ENCODE data around the gene SPINK14. TPM values are rescaled to one million over a fixed set of nuclear protein-coding genes. Genes with fewer than 3 reads are reported as not detected.

SPINK14 gene
- total RNA-seq, 2 experiments from 2014 or later: not detected

DNA sequence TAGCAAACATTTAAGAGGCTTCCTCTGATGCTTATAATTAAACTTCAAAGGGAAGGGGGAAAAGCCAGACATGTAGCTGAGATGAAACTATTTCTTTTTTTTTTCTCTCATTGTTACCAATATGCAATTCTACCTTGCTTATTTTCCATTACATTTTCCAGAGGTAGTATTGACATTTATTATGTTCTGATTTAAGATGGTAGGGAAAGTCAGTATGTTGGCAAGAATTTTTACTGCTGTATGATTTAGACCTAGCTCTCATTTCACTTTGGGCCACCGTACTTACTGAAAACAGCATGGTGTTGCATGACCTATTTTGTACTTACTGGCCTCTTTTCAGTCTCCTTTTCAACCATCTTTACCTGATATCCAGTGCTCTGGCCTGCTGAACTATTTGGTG lies 24.9 kb downstream of the SPINK14 start:
- Histone ChIP-seq H2AFZ (ENCODE audit: low read length) (no peak overlapping the region), H3K4me2 (ENCODE audit: low read length) (no peak overlapping the region), H3K79me2 (ENCODE audit: insufficient read depth, low read depth, low read length) (no peaks in the 10 kb centered on the region), H3K9me3 (ENCODE audit: low read length) (no peaks in the 10 kb centered on the region), H3K36me3 (ENCODE audit: insufficient read depth, low read length) (no peaks in the 10 kb centered on the region), H3K9me2 (ENCODE audit: insufficient read depth, low read length) (no peaks in the 10 kb centered on the region), H3K4me3 (ENCODE audit: low read depth, low read length, poor library complexity, severe bottlenecking) (no peak overlapping the region), H3K27ac (ENCODE audit: low read depth, low read length, poor library complexity, severe bottlenecking) (no peak overlapping the region), H3K4me1 (ENCODE audit: insufficient read depth, low read length, poor library complexity, severe bottlenecking) (no peaks in the 10 kb centered on the region), H4K20me1 (ENCODE audit: insufficient read depth, low read length) (no peaks in the 10 kb centered on the region)
- BruUV-seq (replicated peaks): no TSS peak
- CTCF ChIA-PET (ENCODE audit: unreplicated experiment): no interaction called here
- no peak for DNase-seq (ENCODE audit: low spot score)
- intact Hi-C loops (cut with micrococcal nuclease; ENCODE audit: unreplicated experiment): no loop called here
- TF ChIP-seq, protein P1, sequence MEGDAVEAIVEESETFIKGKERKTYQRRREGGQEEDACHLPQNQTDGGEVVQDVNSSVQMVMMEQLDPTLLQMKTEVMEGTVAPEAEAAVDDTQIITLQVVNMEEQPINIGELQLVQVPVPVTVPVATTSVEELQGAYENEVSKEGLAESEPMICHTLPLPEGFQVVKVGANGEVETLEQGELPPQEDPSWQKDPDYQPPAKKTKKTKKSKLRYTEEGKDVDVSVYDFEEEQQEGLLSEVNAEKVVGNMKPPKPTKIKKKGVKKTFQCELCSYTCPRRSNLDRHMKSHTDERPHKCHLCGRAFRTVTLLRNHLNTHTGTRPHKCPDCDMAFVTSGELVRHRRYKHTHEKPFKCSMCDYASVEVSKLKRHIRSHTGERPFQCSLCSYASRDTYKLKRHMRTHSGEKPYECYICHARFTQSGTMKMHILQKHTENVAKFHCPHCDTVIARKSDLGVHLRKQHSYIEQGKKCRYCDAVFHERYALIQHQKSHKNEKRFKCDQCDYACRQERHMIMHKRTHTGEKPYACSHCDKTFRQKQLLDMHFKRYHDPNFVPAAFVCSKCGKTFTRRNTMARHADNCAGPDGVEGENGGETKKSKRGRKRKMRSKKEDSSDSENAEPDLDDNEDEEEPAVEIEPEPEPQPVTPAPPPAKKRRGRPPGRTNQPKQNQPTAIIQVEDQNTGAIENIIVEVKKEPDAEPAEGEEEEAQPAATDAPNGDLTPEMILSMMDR (conservative IDR thresholded peaks at IDR 0.05; ENCODE audit: low read length): no peak
- no peak for TF ChIP-seq EZH2phosphoT487 (IDR thresholded peaks at IDR 0.05; ENCODE audit: borderline replicate concordance, low read depth, low read length)
- POLR2A ChIA-PET: no interaction called here

DNA sequence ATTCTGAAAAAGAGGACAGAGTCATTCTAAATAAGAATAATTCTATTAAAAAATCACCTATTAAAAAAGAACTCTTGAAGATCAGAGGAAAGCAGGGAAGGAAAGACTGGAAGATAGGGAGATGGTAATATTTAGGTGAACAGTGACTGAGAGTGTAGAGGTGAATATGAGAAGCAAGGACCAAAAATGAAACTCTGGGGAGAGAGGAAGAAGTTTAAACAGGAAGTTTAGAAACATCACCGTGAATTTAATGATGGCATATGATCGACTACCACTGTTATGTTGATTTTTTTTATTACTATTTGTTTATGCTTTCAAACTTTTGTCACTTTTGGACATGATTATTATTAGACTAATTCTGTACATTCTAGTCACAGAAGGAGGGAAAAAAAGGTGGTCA lies 32.8 kb downstream of the SPINK14 start:
- Histone ChIP-seq H3K27ac (ENCODE audit: low read depth, low read length, poor library complexity, severe bottlenecking) (no peak overlapping the region), H3K4me3 (ENCODE audit: low read depth, low read length, poor library complexity, severe bottlenecking) (no peak overlapping the region), H3K4me1 (ENCODE audit: insufficient read depth, low read length, poor library complexity, severe bottlenecking) (no peaks in the 10 kb centered on the region), H4K20me1 (ENCODE audit: insufficient read depth, low read length) (no peaks in the 10 kb centered on the region), H3K36me3 (ENCODE audit: insufficient read depth, low read length) (no peaks in the 10 kb centered on the region), H3K79me2 (ENCODE audit: insufficient read depth, low read depth, low read length) (no peaks in the 10 kb centered on the region), H2AFZ (ENCODE audit: low read length) (no peak overlapping the region), H3K4me2 (ENCODE audit: low read length) (no peak overlapping the region), H3K9me3 (ENCODE audit: low read length) (no peaks in the 10 kb centered on the region), H3K9me2 (ENCODE audit: insufficient read depth, low read length) (no peaks in the 10 kb centered on the region)
- TF ChIP-seq, protein P1 (conservative IDR thresholded peaks at IDR 0.05; ENCODE audit: low read length): no peak
- no peak for TF ChIP-seq EZH2phosphoT487 (IDR thresholded peaks at IDR 0.05; ENCODE audit: borderline replicate concordance, low read depth, low read length)
- POLR2A ChIA-PET: no interaction called here
- intact Hi-C loops (cut with micrococcal nuclease; ENCODE audit: unreplicated experiment): no loop called here
- no TSS peak for BruUV-seq (replicated peaks)
- CTCF ChIA-PET (ENCODE audit: unreplicated experiment): no interaction called here
- DNase-seq (ENCODE audit: low spot score): no peak

DNA sequence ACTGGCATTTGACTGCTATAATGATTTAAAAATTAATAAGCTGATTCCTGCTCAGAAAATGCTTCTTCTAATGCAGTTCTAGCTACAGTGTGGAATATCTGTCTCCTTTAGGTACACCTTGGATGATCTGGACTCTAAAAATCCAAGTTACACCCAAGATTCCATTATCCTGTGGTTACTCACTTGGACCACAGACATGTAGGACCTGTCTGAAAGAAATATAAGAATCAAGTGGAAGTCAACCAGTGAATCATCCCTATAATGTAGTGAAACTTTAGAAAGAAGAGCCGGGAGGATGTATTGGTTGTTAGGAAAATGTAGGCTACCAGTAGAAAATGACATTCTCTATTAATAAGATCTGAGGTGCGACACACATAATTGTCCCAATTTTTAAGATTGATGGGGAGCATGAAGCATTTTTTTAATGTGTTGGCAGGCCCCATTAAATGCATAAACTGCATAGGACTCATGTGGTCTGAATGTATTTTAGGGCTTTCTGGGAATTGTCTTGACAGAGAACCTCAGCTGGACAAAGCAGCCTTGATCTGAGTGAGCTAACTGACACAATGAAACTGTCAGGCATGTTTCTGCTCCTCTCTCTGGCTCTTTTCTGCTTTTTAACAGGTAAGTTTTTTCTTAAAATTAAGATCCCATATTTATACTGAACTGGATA lies 34.3 kb downstream of the SPINK14 start, which contains the start of gene SPINK6:
SPINK6 (plus strand) TSS at position 512 of the 673 bp plus-strand sequence; CDS start at position 567, 55 bp downstream.
- intact Hi-C loops (cut with micrococcal nuclease; ENCODE audit: unreplicated experiment): no loop called here
- no peaks in the 10 kb centered on the region for H3K9me3 ChIP-seq (ENCODE audit: low read length)
- no peak within 1 kb of the TSS for H3K27ac ChIP-seq (ENCODE audit: low read depth, low read length, poor library complexity, severe bottlenecking)
- no TSS peak for BruUV-seq (replicated peaks)
- H4K20me1 ChIP-seq (ENCODE audit: insufficient read depth, low read length): no peaks in the 10 kb centered on the region
- H2AFZ ChIP-seq (ENCODE audit: low read length): no peak within 1 kb of the TSS
- H3K4me2 ChIP-seq (ENCODE audit: low read length): no peak within 1 kb of the TSS
- no peaks in the 10 kb centered on the region for H3K79me2 ChIP-seq (ENCODE audit: insufficient read depth, low read depth, low read length)
- CTCF ChIA-PET (ENCODE audit: unreplicated experiment): no interaction called here
- TF ChIP-seq EZH2phosphoT487 (IDR thresholded peaks at IDR 0.05; ENCODE audit: borderline replicate concordance, low read depth, low read length): no peak
- no peaks in the 10 kb centered on the region for H3K4me1 ChIP-seq (ENCODE audit: insufficient read depth, low read length, poor library complexity, severe bottlenecking)
- no peak for DNase-seq (ENCODE audit: low spot score)
- H3K36me3 ChIP-seq (ENCODE audit: insufficient read depth, low read length): no peaks in the 10 kb centered on the region
- no peak within 1 kb of the TSS for H3K4me3 ChIP-seq (ENCODE audit: low read depth, low read length, poor library complexity, severe bottlenecking)
- no peaks in the 10 kb centered on the region for H3K9me2 ChIP-seq (ENCODE audit: insufficient read depth, low read length)
- POLR2A ChIA-PET: interaction anchor here (0.6 to 0.7 kb wide), 2 partner anchors 8 to 291 kb away, joined by 3 read pairs; no protein-coding TSS in a partner anchor
